AG08395 (cell line): ENCODE data around the gene EDAR.

Experiments
- DNase-seq: peaks from one replicate; pipeline ENCODE4 v3.0.0; 2012; ENCODE audit warnings: mixed read lengths, low spot score

EDAR gene

DNA sequence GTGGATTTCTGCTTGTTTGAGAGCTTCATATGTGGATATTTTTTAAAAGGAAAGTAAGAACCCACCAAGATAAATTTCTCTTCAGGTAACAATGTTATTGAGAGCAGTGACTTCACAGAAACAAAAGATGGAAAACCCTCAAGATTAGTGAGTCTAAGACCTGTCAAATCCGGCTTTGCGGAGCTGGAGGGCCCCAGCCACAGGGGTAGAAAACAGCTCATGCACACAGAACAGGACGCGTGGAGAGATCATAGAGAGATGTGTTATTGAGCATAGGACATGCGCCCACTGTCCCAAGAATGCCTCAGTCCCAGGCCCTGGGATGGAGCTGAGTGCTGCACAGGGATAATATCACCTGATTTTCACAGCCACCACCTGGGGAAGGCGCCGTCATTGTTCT is 21.3 kb downstream of the EDAR start:
- no peak for DNase-seq

DNA sequence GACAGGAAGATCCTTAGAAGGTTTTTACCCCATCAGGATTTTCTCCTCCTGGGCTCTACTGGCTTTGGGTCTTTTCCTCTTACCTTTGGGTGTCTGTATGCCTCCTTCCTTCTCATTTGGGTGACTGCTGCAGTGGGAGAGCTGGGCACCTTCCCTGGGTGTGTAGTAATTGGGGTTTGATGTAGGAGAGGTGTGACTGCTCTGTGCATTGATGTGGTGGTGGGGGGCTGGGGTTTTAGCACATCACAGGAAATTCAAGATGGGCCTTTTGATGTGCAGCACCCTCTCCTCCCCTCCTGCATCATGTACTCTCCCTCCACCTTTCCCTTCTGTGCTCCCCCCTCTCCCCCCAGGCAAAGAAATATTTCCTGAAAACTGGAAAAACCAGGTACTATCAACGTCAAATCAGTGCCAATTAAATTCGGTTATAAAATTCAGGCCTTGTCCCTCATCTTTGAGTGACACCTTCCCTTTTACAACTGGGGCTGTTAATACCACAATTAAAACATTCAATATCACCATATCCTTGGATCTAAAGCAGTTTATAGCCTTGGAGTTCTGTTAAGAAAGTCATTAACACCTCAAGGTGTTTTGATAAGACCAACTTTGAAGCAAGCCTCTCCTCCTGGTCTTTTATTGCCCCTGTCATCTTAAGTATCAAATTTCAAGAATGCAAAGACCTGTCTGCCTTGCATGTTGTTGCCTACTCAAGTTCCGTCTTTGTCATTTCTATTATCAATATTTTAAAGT is 23.3 kb downstream of the EDAR start:
- DNase-seq = no peak

- no peak for DNase-seq
Measured at GRCh38 chr2:108963057-108963456, 26.0 kb downstream of the EDAR start.

- no peak for DNase-seq
Measured at GRCh38 chr2:108961796-108962195, 27.2 kb downstream of the EDAR start.

DNA sequence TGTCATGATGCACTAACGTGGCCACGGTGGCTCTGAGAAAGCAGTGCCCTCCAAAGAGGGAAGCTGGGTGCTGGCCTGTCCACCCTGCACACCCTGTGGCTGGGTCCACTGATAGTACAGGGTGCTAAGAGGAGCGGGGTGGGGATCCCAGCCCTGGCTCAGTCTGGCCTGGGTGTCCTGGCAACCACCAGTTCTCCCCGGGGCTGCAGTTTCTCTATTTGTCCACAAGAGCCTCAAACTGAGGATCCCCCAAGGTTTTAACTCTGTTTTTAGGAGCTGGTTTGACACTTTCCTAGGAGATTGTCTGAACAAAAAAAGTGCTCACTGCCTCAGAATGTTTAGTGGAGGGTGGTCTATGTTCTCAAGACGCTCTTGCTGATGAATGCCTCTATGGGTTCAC is 29.0 kb downstream of the EDAR start:
- DNase-seq = no peak

GRCh38 chr2:108959401-108959800 is 29.6 kb downstream of the EDAR start:
- DNase-seq = no peak

DNA sequence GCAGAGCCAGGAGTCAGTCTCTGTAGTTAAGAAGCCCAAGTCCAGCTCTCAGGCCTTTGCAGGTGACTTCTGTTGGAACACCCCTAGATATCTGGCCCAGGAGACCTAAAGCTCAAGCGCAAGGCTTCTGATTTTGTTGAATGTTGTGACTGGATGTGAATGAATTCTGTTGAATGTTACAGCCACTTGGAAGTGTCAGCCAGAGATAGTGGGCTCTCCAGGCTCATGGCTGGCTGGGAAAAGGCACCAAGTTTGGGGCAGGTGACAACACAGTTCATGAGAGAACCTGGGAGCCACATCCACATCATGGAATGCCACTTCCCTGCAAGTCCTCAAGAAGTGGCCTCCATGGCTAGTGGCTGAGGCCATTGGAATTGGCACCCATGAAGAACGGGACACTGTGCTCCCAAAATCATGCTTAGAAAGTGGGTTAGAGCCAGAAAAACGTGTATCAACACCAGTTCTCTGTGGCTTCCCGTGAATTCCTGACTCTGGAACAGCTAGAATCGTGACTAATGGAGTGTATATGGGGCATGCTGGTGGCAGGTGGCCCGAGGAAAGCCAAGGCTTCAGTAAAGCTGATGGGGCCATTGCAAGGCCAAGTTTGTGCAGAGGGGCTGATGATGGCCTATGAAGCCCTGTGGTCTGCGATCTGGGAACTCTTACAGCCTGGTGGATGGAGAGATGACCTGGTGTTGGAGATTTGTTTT is 30.2 kb downstream of the EDAR start:
- DNase-seq = no peak

GRCh38 chr2:108958002-108958401 is 31.0 kb downstream of the EDAR start:
- DNase-seq = no peak

DNA sequence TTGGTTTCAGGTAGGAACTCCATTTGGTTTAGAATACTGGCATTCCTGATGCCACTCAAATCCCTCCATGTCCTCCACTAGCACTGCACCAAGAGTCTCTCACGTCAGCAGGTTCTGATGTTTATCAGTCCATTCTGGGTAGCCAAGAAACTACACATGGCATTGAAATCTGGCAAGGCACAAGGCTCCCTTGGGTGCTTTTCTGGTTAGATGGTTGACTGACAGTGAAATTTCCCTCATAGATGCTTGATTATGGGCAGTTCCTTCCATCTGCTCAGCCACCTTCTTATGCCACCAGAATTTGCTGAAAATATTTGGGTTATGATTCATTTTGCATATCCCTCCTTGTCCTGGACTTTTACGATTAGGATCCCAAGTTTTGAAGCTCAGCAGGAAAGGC is 32.6 kb downstream of the EDAR start:
- no peak for DNase-seq

- no peak for DNase-seq
Measured at GRCh38 chr2:108950369-108951135, 38.5 kb downstream of the EDAR start.

DNA sequence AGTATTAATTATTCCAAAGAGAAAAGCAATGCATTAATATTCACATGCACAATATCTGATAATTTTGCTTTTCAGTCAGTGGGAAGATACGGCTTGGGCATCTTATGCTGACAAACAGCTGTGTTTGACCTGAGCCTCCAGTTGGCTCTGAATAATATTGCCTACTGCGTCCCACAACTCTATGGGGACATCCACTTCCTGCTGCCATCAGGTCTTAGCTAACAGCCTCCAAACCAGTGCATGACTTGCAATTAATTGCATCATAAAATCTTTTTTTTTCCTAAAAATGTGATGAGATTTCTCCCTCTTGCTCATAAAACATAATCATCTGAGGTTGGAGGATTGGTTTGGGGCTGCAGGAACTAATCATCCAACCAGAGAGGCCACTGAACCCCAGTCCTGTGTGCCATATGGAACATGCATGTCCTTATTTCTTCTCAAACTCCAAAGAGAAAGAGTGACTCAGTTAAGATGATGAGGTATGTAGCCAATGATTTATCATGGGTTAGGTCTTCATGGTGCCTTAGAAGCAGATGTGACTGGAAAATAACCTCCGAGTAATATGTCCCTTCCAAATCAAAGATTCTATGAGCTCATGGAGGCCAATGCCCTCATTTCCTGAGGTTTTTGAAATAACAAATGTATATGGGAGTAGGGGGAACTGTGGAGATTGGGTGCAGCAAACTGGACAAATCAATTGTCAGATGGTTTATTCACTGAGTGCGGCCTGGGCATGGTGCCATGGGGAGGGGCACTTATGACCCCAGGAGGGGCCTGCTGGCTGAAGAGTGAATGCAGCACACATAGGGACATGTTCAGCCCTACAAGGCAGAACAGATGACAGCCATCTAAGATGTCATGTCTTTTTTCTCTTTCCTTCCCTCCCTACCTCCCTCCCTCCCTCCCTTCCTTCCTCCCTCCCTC is 39.4 kb downstream of the EDAR start:
- DNase-seq = no peak

GRCh38 chr2:108947271-108947907 is 41.6 kb downstream of the EDAR start:
- DNase-seq = no peak

- no peak for DNase-seq
Measured at GRCh38 chr2:108946442-108946841, 42.6 kb downstream of the EDAR start.

DNA sequence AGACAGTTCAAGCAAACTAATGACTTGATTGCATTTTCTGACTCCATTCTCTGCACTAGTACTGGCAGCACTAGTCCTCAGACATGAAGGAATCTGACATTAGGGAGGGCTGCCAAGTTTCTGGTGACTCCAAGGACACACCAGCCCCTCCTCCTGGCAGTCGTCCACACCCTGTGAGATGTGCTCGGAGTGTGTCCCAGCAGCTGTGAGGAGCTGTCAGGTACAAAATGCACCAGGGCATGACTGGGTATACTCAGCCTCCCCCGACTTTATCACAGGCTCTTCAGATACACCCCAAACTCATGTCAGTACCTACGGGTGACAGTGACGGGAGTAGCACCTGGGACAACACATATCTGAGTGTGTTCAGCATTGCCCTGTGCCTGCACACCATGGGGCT is 43.1 kb downstream of the EDAR start:
- no peak for DNase-seq

DNA sequence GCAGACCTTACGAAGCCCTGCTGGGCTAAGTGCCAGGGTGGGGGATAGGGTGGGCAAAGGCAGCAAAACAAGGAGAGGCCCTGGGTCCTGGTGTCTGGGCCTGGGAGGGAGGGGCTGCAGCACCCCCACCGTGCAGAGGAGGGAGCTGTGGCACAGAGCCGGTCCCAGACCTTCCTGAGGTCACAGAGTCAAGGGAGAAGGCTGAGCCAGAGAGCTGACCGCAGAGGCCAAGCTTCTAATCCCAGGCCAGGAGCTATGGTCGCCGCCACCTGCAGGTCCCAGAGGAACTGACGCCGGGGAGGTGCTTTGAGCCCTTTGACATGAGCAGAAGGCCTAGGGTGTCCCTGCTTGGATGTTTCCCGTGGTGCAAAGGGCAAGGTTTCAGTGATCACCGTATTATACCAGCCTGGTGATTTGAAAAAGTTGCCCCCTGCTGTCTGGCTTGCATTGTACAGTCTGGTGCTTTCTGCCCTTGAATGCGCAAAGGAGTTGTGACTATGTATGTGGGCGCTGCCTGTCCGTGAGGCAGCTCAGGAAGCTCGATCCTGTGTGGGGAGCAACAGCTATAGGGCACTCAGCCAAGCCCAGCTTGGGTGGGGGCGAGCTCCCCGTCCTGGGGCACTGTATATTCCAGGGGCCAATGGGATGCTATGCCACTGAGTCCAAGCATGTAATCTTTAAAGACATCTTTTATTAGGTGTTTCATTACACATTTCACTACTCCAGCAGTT is 44.3 kb downstream of the EDAR start:
- DNase-seq = no peak

DNA sequence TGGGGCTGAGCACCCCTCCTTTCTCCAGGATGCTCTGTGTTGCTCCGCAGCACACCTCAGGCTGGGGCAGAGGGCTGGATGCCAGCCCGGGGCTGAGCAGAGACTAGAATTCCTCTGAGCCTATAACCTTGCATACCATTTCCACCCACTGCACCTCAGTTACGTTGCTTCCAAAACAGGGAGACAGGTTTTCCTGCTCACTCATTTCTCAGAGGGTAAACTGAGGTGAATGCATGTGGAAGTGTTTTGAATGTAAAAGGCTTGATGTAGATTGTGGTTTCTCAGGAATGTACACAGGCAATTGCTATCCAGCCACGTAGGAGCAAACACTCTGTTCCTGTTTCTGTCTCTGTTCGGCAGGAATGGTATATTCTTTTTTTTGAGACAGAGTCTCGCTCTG is 45.3 kb downstream of the EDAR start:
- no peak for DNase-seq

DNA sequence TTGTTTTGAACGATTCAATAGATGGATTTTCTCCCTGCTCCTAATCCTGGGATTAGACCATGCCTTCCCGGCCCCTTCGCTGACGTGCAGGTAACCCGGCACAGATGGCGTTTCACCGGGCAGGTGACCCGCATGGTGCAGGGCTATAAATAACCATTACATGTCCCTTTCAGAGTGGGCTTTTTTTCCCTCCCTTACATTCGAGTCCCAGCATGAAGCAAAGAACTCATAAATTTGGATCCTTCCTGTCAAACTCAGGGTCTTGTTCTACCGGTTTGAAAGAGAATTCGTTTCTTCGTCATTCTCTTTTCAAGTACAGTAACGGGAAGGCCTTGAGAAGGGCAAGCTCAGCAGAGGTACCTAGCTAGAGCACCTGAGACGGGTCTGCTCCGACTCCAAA is 46.1 kb downstream of the EDAR start:
- DNase-seq = no peak

DNA sequence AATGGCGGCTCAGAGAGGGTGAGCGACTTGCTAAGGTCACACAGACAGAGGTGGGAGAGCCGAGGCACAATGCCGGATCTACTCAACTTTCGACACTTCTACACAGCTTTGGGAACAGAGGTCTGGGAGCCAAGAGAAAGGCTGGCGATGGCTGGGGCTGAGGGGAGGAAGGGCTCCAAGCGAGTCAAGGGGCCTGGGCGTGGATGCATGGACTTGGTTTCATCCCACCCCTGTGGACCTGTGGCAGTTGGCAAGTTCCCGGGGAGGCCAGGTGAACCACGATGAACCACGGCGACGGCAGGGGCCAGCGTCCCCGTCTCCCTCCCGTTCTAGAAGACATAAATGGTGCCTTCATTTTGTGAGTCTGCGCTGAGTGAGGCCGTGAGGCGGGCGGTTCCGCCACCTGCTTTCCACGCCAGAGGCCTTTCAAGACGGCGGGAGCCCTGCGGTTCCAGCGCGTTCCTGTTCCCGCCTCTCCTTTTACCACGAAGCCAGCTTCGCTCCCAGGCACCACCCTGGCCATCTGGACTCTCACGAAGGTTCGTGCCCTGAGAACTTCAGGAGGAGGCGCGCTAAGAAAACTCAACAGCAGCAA is 46.7 kb downstream of the EDAR start:
- no peak for DNase-seq

GRCh38 chr2:108941767-108942166 is 47.3 kb downstream of the EDAR start:
- no peak for DNase-seq

DNA sequence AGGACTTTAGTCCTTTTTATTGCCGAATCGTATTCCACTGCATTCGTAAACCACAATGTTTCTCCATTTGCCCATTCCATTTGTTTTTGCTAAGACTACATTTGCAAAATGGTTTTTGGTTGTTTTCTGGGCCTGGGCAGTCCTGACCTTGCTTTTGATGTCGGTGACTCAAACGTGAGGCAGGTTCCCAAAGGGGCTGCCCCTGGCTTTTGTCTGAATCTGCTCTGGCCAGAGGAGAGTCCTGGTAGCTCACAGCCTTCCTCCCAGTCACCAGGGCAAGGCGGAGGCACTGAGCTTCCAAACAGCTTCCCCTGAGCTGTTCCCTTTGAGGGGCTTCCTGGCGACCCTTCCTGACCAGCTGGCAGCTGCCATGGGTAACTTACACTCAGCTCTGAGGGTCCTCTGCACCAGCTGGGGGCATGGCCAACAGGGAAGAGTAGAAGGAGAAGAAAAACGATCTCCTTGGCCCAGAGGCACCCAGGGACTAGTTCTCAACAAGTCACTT is 47.8 kb downstream of the EDAR start:
- no peak for DNase-seq
